Neuron (in vitro differentiated cells): ENCODE results near the gene LRP1.

ENCODE experiments used
- H2AFZ ChIP-seq: one replicate; pipeline ENCODE4 v1.6.1; 2013; ENCODE audit warnings: low read depth, mild to moderate bottlenecking, inconsistent platforms, low read length, moderate library complexity
- H3K27me3 ChIP-seq: one replicate; pipeline ENCODE4 v1.6.1; 2013; ENCODE audit warnings: low read length; ENCODE audit not compliant: insufficient read depth
- H3K36me3 ChIP-seq: one replicate; pipeline ENCODE4 v1.6.1; 2013; ENCODE audit warnings: low read length; ENCODE audit not compliant: insufficient read depth
- H3K4me1 ChIP-seq: one replicate; pipeline ENCODE4 v1.6.1; 2013; ENCODE audit warnings: low read length; ENCODE audit not compliant: insufficient read depth
- H3K4me3 ChIP-seq: 2 replicates; pipeline ENCODE4 v1.5.1; 2013; ENCODE audit warnings: mild to moderate bottlenecking, low read length, moderate library complexity
- H3K9me3 ChIP-seq: one replicate; pipeline ENCODE4 v1.6.1; 2013; ENCODE audit warnings: low read length

The LRP1 gene

GRCh38 chr12:57175428-57176138, 47.3 kb downstream of the LRP1 start:
- H2AFZ ChIP-seq: no peak overlapping the region
- no peak overlapping the region for H3K4me3 ChIP-seq
- peaks cover 85% of the 10 kb centered on the region for H3K36me3 ChIP-seq
- H3K4me1 ChIP-seq: no peaks in the 10 kb centered on the region
- no peaks in the 10 kb centered on the region for H3K27me3 ChIP-seq
- H3K9me3 ChIP-seq: no peaks in the 10 kb centered on the region

- Histone ChIP-seq H3K4me1 (no peaks in the 10 kb centered on the region), H3K4me3 (no peak overlapping the region), H3K27me3 (no peaks in the 10 kb centered on the region), H3K9me3 (no peaks in the 10 kb centered on the region), H2AFZ (no peak overlapping the region), H3K36me3 (peaks cover 85% of the 10 kb centered on the region)
Observed at GRCh38 chr12:57176139-57176477, 47.8 kb downstream of the LRP1 start.

GRCh38 chr12:57176846-57177245, 48.6 kb downstream of the LRP1 start:
- H3K36me3 ChIP-seq: peaks cover 85% of the 10 kb centered on the region

DNA sequence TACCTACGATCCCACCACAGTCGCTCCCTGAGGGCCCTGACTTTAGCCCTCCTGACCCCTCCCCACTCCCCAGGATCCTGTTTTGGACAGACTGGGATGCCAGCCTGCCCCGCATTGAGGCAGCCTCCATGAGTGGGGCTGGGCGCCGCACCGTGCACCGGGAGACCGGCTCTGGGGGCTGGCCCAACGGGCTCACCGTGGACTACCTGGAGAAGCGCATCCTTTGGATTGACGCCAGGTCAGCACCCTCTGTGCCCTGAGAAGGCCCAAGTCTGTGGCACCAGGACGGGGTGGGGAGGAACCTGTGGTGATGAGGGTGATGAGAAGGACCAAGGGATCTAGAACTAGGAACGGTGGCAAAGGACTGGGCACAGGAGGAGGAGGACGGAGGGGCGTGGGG, 49.1 kb downstream of the LRP1 start:
- Histone ChIP-seq H3K27me3 (no peaks in the 10 kb centered on the region), H3K9me3 (no peaks in the 10 kb centered on the region), H2AFZ (no peak overlapping the region), H3K4me1 (no peaks in the 10 kb centered on the region), H3K36me3 (peaks cover 84% of the 10 kb centered on the region), H3K4me3 (no peak overlapping the region)

More at GRCh38 chr12:57176846-57177245, 48.6 kb downstream of the LRP1 start:
- no peak overlapping the region for H3K4me3 ChIP-seq
- no peaks in the 10 kb centered on the region for H3K9me3 ChIP-seq
- no peaks in the 10 kb centered on the region for H3K4me1 ChIP-seq
- H3K27me3 ChIP-seq: no peaks in the 10 kb centered on the region
- no peak overlapping the region for H2AFZ ChIP-seq

DNA sequence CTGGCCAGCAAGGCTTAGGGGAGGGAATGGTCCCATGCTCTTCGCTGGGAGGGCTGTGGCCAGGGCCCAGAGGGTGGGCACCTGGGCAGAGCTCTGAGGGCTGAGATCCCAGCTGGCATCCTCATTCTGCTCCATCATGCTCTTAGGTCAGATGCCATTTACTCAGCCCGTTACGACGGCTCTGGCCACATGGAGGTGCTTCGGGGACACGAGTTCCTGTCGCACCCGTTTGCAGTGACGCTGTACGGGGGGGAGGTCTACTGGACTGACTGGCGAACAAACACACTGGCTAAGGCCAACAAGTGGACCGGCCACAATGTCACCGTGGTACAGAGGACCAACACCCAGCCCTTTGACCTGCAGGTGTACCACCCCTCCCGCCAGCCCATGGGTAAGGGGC, 49.9 kb downstream of the LRP1 start:
- Histone ChIP-seq H3K4me1 (no peaks in the 10 kb centered on the region), H3K27me3 (no peaks in the 10 kb centered on the region), H3K36me3 (peaks cover 76% of the 10 kb centered on the region), H2AFZ (no peak overlapping the region), H3K9me3 (no peaks in the 10 kb centered on the region), H3K4me3 (no peak overlapping the region)

DNA sequence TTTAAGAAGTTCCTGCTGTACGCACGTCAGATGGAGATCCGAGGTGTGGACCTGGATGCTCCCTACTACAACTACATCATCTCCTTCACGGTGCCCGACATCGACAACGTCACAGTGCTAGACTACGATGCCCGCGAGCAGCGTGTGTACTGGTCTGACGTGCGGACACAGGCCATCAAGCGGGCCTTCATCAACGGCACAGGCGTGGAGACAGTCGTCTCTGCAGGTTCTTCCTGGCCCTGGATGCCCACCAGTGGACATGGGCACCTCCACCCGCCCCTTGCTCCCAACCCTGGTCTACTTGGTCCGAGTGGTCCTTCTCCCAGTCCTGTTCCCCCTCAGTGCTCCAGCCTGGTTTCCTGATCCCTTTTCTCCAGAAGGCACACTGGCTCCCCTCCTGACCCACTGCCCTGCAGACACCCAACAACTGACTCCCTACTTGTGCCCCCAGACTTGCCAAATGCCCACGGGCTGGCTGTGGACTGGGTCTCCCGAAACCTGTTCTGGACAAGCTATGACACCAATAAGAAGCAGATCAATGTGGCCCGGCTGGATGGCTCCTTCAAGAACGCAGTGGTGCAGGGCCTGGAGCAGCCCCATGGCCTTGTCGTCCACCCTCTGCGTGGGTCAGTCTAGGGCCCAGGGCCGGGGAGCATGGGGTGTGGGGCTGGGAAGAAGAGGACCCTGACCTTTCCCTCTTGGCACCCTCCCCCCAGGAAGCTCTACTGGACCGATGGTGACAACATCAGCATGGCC, 51.2 kb downstream of the LRP1 start:
- Histone ChIP-seq H3K4me1 (no peaks in the 10 kb centered on the region), H3K27me3 (no peaks in the 10 kb centered on the region), H3K4me3 (no peak overlapping the region), H2AFZ (no peak overlapping the region), H3K9me3 (no peaks in the 10 kb centered on the region), H3K36me3 (peaks cover 75% of the 10 kb centered on the region)

GRCh38 chr12:57180321-57180989, 52.2 kb downstream of the LRP1 start:
- no peaks in the 10 kb centered on the region for H3K27me3 ChIP-seq
- H3K4me3 ChIP-seq: no peak overlapping the region
- H3K4me1 ChIP-seq: no peaks in the 10 kb centered on the region
- no peaks in the 10 kb centered on the region for H3K9me3 ChIP-seq
- no peak overlapping the region for H2AFZ ChIP-seq
- peaks cover 77% of the 10 kb centered on the region for H3K36me3 ChIP-seq

GRCh38 chr12:57181072-57181471, 52.8 kb downstream of the LRP1 start:
- Histone ChIP-seq H3K27me3 (no peaks in the 10 kb centered on the region), H2AFZ (no peak overlapping the region), H3K4me1 (no peaks in the 10 kb centered on the region), H3K9me3 (no peaks in the 10 kb centered on the region), H3K4me3 (no peak overlapping the region), H3K36me3 (peaks cover 77% of the 10 kb centered on the region)

DNA sequence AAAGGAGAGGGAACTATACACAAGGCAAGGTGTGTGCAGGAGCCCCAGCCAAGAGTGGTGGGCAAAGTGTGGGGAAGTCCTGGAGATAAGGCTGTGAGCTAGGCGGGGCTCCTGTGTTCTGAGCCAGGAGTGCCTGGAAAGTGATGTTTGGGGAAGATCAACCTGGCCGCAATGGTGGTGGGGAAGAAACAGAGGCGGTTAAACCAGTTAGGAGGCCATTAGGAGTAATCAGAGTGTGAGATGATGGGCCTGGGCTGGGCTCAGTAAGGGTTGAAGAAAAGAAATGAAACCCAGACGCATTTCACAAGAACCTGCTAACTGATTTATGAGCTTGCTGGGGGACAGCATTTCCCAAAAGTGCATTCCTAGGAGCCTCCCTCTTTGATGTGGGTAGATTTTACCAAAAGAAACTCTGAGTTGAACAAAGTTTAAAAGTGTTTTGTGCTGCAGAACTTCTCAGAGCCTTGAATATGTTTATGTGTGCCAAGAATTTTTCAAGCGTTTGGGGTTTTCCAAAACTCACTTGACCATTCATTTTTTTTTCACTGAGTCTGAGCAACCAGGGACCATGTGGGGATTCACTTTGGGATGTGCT, 53.4 kb downstream of the LRP1 start:
- H3K36me3 ChIP-seq: peaks cover 77% of the 10 kb centered on the region
- no peak overlapping the region for H2AFZ ChIP-seq
- no peaks in the 10 kb centered on the region for H3K9me3 ChIP-seq
- no peaks in the 10 kb centered on the region for H3K4me1 ChIP-seq
- no peak overlapping the region for H3K4me3 ChIP-seq
- no peaks in the 10 kb centered on the region for H3K27me3 ChIP-seq

DNA sequence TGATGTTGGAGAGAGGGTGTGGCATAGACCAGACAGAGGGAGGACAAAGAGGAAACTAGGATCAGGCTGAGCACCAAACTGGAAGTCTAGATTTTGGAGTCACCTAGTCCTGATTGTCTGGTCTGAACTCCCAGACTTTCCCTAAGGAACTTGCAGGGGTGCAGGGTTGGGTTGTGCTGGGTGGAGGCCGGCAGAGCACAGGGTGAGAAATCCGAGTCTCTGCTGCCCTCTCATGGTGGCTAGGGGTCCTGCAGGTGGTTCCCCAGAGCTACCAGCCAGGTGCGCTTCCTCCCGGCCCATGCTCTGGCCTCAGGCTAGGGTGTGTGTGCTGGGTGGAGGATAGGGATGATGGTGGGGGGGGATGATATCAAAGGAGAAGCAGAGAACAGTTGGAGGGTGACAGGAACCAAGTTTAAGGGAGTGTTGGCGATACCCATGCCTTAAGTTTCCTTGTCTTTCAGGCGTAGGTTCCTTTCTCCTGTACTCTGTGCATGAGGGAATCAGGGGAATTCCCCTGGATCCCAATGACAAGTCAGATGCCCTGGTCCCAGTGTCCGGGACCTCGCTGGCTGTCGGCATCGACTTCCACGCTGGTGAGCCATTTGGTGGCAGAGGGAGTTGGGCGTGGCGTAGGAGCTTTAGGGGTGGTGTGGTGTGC, 54.8 kb downstream of the LRP1 start:
- H3K4me3 ChIP-seq: no peak overlapping the region
- H2AFZ ChIP-seq: no peak overlapping the region
- H3K4me1 ChIP-seq: no peaks in the 10 kb centered on the region
- no peaks in the 10 kb centered on the region for H3K27me3 ChIP-seq
- peaks cover 80% of the 10 kb centered on the region for H3K36me3 ChIP-seq
- no peaks in the 10 kb centered on the region for H3K9me3 ChIP-seq

DNA sequence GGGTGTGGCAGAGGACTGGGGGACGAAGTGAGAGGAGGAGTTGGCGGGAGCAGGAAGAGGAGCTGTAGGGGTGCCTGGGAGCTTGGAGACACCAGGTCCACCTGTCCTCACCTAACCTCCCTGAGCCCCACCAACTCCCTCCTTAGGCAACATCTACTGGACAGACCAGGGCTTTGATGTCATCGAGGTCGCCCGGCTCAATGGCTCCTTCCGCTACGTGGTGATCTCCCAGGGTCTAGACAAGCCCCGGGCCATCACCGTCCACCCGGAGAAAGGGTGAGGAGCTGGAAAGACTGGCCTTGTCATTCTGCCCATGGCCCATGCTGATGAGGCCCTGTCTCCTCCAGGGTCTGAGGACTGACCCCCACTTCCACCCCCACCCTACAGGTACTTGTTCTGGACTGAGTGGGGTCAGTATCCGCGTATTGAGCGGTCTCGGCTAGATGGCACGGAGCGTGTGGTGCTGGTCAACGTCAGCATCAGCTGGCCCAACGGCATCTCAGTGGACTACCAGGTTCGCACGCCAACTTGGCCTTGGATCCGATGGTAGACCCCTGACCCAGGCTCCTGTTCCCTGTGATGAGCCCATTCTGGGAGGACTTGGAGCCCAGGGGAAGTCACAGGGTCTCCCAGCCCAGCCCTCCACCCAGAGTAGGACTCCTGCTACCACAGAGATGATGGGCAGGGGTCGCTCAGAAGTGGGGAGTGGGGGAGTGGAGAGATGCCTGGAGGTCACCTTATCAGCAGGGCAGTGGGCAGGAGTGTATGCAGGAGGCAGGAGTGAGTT, 55.8 kb downstream of the LRP1 start:
- Histone ChIP-seq H3K4me3 (no peak overlapping the region), H2AFZ (no peak overlapping the region), H3K27me3 (no peaks in the 10 kb centered on the region), H3K36me3 (peaks cover 80% of the 10 kb centered on the region), H3K9me3 (no peaks in the 10 kb centered on the region), H3K4me1 (no peaks in the 10 kb centered on the region)

- no peak overlapping the region for H3K4me3 ChIP-seq
- no peaks in the 10 kb centered on the region for H3K4me1 ChIP-seq
- peaks cover 79% of the 10 kb centered on the region for H3K36me3 ChIP-seq
- no peaks in the 10 kb centered on the region for H3K27me3 ChIP-seq
- no peaks in the 10 kb centered on the region for H3K9me3 ChIP-seq
- H2AFZ ChIP-seq: no peak overlapping the region
Observed at GRCh38 chr12:57185403-57185802, 57.1 kb downstream of the LRP1 start.
